Ascending aorta (tissue), 2 donors: ENCODE data around the gene SCN1A. TPM values are rescaled to one million over a fixed set of nuclear protein-coding genes. Genes with fewer than 3 reads are reported as not detected.

Source experiments
- DNase-seq, 2 donors: peaks; one replicate each; pipeline ENCODE4 v3.0.0-alpha.2; 2019; ENCODE audit warnings: low spot score in 2 of 2
- H3K27ac ChIP-seq, 2 donors: fragments of 200-600 bp; sonication (generic); one replicate each; pipeline ENCODE4 v1.5.1; 2016 to 2017; ENCODE audit warnings: mild to moderate bottlenecking in 1 of 2
- H3K27me3 ChIP-seq: fragments of 200-600 bp; sonication (generic); one replicate; pipeline ENCODE4 v1.5.1; 2017
- H3K36me3 ChIP-seq, 2 donors: fragments of 200-600 bp; sonication (generic); one replicate each; pipeline ENCODE4 v1.5.1; 2016
- H3K4me1 ChIP-seq, 2 donors: fragments of 200-600 bp; sonication (generic); one replicate each; pipeline ENCODE4 v1.5.1; 2016 to 2017; ENCODE audit warnings: mild to moderate bottlenecking in 1 of 2
- H3K4me3 ChIP-seq, 2 donors: fragments of 200-600 bp; sonication (generic); one replicate each; pipeline ENCODE4 v1.5.1; 2016 to 2017; ENCODE audit warnings: mild to moderate bottlenecking in 1 of 2
- H3K9me3 ChIP-seq, 2 donors: fragments of 200-600 bp; sonication (generic); one replicate each; pipeline ENCODE4 v1.5.1; 2016
- CTCF ChIP-seq, 3 experiments: fragments of 200-600 bp in 2 of 3; fragments of 450-650 bp in 1 of 3; sonication (generic) in 2 of 3; IDR thresholded peaks; one replicate each; pipeline ENCODE4 v1.5.1; 2016 to 2019; ENCODE audit warnings: antibody characterized with exemption in 3 of 3, mild to moderate bottlenecking in 1 of 3, moderate library complexity in 1 of 3
- intact Hi-C: fragments of 100-400 bp; cut with DNase I; formaldehyde crosslinking; loops from one replicate; pipeline ENCODE4 v1.15.1; 2023
- total RNA-seq: library from RNA; depleted of rRNA; stranded (reverse); fragments of >200 nt; gene quantifications from one replicate; pipeline ENCODE4 v1.1.0, GENCODE V29; 2016

Gene SCN1A
- total RNA-seq: not detected

- peak in 2 of 3 experiments; percentile 47 to 63 for TF ChIP-seq CTCF (IDR thresholded peaks at IDR 0.05)
- no peak for DNase-seq
- H3K27ac ChIP-seq: no peak within 1 kb of the TSS
- H3K36me3 ChIP-seq: no peaks in the 10 kb centered on the region
- H3K27me3 ChIP-seq: no peaks in the 10 kb centered on the region
- H3K4me1 ChIP-seq: no peaks in the 10 kb centered on the region
- H3K4me3 ChIP-seq: no peak within 1 kb of the TSS
- intact Hi-C loops: loop anchor here (1.0 to 10.0 kb wide), 3 partner anchors 70 to 1133 kb away; no protein-coding TSS in a partner anchor
- H3K9me3 ChIP-seq: no peaks in the 10 kb centered on the region
These were observed at the start of gene SCN1A for GRCh38 chr2:166127217-166128155. SCN1A (minus strand) TSS chr2:166128020; CDS start chr2:166073621, 54,399 bp downstream.

DNA sequence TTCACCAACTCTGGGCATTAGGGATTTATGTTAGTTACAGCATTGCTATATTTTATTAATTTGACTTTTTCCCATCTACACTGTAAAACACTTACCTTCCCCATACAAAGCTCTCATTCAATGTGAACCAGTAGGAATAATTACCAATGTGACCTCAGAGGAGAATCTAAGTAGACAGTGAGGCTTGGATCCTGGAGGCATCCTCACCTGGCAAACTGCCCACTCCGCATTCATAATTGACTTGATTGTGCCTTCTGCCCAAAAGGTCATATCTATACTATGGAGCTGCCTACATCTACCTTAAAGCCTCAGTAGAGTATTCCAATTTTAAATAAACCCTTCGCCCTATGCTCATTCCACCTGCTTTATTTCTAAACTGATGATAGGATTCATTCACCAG is 45.4 kb upstream of the SCN1A start:
- intact Hi-C loops: no loop called here
- Histone ChIP-seq H3K4me3 (no peak overlapping the region), H3K27ac (no peak overlapping the region), H3K27me3 (no peaks in the 10 kb centered on the region), H3K36me3 (no peaks in the 10 kb centered on the region), H3K4me1 (no peaks in the 10 kb centered on the region), H3K9me3 (no peaks in the 10 kb centered on the region)
- no peak for TF ChIP-seq CTCF (IDR thresholded peaks at IDR 0.05)
- no peak for DNase-seq

DNA sequence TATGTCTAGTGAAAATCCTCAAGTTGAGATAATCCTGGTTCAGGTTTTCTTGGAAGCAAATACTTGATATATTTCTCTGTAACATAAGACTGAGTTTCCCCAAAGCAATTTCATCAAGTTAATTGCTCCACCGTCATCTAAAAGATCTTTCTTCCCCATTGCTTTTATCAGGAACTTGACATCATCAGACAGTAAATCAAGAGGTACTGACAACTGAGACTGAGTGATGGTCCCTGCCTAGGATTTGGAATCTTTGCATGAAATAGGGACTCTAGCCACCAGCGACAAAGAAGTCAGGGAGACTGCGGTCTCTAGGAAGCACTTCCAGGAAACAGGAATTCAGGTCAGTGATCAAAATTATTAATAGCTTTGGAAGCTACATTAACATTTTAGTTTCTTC is 43.4 kb upstream of the SCN1A start:
- H3K36me3 ChIP-seq: no peaks in the 10 kb centered on the region
- no peak for DNase-seq
- H3K4me3 ChIP-seq: no peak overlapping the region
- no peaks in the 10 kb centered on the region for H3K4me1 ChIP-seq
- TF ChIP-seq CTCF (IDR thresholded peaks at IDR 0.05): no peak
- H3K27me3 ChIP-seq: no peaks in the 10 kb centered on the region
- intact Hi-C loops: no loop called here
- H3K9me3 ChIP-seq: no peaks in the 10 kb centered on the region
- H3K27ac ChIP-seq: no peak overlapping the region

GRCh38 chr2:166170356-166170755 is 42.5 kb upstream of the SCN1A start:
- no peaks in the 10 kb centered on the region for H3K36me3 ChIP-seq
- TF ChIP-seq CTCF (IDR thresholded peaks at IDR 0.05): no peak
- intact Hi-C loops: no loop called here
- H3K27ac ChIP-seq: no peak overlapping the region
- no peak for DNase-seq
- H3K27me3 ChIP-seq: no peaks in the 10 kb centered on the region
- H3K9me3 ChIP-seq: no peaks in the 10 kb centered on the region
- H3K4me3 ChIP-seq: no peak overlapping the region
- H3K4me1 ChIP-seq: no peaks in the 10 kb centered on the region

- H3K36me3 ChIP-seq: no peaks in the 10 kb centered on the region
- no peak for TF ChIP-seq CTCF (IDR thresholded peaks at IDR 0.05)
- H3K4me3 ChIP-seq: no peak overlapping the region
- intact Hi-C loops: no loop called here
- H3K4me1 ChIP-seq: no peaks in the 10 kb centered on the region
- H3K27me3 ChIP-seq: no peaks in the 10 kb centered on the region
- no peak overlapping the region for H3K27ac ChIP-seq
- no peak for DNase-seq
- no peaks in the 10 kb centered on the region for H3K9me3 ChIP-seq
These were observed 39.6 kb upstream of the SCN1A start for GRCh38 chr2:166167449-166167848.
